ENCODE data around the gene CCDC177.
A peak's percentile ranks its signal among the peaks of the same experiment; 100 is the strongest.

Gene CCDC177

DNA sequence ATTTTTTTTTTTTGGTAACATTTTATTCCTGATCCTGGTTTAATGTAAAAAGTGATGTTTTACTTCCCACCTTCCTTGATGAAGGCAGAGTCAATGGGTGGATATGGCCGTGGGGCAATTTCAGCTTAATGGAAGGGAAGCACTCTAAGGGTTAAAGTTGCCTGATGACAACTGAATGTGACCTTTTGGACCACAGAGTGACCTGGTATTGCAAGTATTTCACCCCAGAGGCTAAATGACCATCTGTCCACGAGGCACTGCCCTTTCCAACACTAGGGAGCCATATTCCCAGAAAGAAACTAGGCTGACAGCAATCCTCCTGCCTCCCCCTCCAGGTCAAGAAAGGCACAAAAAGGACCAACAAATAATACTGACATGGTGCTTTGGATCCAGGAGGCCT is 4.8 kb downstream of the CCDC177 start:
- DNase-seq (ENCODE audit: low spot score) (no peak), FAIRE-seq (no peak)

DNA sequence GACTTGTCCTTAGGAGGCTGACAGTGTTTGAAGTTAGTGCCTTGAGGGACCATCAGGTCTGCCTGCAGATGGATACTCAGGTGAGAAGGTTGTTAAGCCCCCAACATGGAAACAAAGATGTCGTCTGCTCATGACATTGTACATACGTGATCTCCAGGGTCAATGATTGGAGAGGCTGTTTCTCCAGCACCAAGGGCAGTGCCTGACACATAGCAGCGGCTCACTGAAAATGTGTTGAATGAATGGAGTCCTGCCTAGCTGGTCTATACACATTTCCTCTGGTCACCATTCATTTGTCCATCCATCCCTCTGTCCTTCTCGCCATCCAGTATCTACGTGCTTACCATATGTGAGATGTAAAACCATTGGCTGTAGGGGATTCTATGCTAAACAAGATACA is 7.1 kb downstream of the CCDC177 start:
- no peak for FAIRE-seq
- DNase-seq (ENCODE audit: low spot score) = no peak

DNA sequence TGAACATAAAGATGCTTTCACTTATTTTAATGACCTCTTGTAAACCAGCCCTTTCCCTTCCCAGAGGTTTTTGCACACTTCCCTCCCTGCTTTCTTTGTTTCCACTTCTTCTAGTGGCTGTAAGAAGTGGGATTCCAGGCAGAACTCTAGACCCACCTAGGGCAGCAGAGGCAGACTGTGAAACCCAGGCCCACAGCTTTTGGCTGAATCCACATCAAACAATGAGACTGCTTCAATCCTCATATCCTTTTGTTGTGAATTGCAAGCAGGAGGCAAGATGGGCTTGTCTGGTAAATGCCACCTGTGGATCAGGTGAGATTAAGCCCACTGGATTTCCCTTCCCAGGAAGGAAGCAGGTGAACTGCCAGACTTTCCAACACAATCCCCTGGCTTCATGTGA is 12.8 kb downstream of the CCDC177 start:
- FAIRE-seq = no peak
- DNase-seq (ENCODE audit: low spot score) = no peak

DNA sequence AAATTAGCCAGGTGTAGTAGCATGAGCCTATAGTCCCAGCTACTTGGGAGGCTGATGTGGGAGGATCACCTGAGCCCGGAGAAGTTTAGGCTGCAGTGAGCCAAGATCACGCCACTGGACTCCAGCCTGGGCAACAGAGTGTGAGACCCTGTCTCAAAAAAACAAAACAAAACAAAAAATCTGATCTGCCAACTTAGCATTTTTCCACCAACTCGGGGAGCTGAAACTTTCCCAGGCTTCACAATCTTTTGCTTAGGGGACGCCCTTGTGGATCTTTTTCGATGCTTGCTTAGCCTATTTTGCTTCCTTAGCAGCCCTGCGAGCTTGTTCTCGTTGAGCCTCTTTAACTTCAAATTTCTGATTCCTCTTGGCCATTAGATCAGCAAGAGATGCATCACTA is 13.8 kb downstream of the CCDC177 start:
- no peak for FAIRE-seq
- DNase-seq (ENCODE audit: low spot score) = no peak

DNA sequence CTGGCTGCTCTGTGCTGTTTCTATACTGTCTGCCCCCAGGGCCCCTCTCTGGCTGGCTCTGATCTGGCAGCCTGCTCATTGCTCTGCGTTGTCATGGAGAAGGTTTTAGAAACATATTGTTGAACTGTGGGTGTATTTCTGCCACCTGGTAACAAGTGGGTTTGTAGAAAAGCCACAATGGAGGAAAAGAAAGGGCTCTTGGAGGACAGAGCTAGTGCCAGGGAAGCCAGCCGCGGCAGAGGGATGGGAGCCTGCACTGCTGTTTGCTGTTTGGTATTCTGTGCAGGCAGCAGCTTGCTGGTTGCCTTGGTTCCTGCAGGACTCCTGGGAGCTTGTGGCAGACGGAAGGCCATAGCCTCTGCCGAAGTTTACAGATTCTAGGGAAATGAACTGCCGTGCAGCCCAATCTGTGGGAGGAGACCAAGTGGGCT is 15.1 kb downstream of the CCDC177 start:
- DNase-seq (ENCODE audit: low spot score) = no peak
- no peak for FAIRE-seq

DNA sequence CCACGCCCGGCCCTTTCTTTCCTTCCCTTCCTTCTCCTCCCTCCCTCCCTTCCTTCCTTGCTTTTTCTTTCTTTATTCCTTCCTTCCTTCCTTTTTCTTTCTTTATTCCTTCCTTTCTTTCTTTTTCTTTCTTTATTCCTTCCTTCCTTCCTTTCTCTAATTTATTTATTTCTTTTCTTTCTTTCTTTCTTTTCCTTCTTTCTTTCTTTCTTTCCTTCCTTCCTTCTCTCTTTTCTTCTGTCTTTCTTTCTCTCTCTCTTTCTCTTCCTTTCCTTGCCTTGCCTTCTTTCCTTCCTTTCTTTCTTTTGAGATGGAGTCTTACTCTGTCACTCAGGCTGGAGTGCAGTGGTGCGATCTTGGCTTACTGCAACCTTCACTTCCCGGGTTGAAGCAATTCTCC is 15.9 kb downstream of the CCDC177 start:
- FAIRE-seq = no peak
- DNase-seq (ENCODE audit: low spot score) = no peak

DNA sequence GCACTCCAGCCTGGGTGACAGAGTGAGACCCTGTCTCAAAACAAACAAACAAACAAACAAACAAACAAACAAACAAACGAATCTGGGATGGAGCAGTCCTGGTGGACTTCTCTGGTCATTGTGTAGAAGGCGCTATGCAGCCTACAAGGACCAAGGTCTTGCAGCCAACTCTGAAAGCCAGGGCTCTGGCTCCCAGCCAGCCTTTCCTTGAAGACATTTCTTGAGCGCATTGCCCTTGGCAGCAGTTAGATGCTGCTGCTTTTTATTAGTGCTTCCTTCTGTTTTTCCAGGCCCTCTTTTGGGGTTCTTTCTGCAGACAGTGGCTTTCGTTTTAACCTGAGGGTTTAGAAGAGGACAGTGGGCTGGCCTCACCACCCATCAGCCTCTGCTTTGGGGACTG is 20.2 kb downstream of the CCDC177 start:
- no peak for DNase-seq (ENCODE audit: low spot score)
- no peak for FAIRE-seq

DNA sequence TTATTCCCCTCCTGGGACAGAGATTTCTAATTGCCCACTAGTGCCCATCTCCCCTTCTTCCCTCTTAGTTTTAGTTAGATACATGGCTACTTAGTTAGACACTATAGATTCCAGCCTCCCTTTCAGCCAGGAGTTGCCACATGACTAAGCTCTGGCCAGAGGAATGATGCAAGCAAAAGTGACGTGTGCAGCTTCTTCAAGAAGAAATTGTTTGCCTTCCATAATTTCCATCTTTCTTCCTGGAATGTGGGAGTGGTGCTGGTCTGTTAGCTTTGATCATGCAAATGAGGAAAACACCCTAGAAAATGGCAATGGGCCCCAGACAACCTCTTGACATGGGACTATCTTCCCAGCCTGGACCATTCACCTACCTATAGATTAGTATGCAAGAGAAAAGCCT is 21.4 kb downstream of the CCDC177 start:
- no peak for FAIRE-seq
- no peak for DNase-seq (ENCODE audit: low spot score)

DNA sequence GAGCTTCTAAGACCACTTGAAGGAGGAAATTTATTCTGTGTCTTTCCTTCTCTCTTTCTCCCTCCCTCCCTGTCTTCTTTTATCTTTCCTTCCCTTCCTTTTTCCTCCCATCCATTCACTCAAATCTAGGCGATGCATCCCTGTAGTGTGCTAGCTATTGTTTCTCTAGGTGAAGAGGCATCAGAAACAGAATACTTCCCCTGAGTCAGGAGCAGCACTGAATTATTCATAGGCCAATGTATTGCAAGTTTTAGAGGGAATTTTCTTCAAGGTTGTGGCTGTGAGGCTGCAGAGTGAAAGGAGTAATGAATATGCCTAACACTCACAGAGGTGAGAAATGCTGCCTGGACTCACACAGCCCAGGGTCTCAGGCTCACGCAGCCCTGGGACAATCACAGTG is 23.2 kb downstream of the CCDC177 start:
- FAIRE-seq = no peak

DNA sequence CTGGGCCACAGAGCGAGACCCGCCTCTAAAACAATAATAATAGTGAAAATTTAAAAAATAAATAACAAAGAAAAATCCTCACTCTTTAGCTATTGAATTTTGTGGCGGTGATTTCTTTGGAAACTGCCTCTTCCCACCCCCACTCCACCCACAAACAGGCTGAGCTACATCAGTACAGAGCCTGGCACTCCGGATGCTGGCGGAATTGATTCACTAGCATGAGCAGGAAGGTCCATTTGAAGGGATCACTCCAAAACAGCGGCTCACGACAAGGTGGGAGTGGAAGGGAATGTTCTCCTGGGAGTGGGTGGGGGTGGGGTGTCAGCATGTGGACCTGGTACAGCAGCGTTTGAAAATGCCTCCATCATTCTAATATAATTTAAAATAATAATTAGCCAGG is 26.1 kb downstream of the CCDC177 start:
- DNase-seq (ENCODE audit: low spot score) = no peak
- FAIRE-seq = no peak

More for the DNA sequence above, 23.2 kb downstream of the CCDC177 start:
- no peak for DNase-seq (ENCODE audit: low spot score)

DNA sequence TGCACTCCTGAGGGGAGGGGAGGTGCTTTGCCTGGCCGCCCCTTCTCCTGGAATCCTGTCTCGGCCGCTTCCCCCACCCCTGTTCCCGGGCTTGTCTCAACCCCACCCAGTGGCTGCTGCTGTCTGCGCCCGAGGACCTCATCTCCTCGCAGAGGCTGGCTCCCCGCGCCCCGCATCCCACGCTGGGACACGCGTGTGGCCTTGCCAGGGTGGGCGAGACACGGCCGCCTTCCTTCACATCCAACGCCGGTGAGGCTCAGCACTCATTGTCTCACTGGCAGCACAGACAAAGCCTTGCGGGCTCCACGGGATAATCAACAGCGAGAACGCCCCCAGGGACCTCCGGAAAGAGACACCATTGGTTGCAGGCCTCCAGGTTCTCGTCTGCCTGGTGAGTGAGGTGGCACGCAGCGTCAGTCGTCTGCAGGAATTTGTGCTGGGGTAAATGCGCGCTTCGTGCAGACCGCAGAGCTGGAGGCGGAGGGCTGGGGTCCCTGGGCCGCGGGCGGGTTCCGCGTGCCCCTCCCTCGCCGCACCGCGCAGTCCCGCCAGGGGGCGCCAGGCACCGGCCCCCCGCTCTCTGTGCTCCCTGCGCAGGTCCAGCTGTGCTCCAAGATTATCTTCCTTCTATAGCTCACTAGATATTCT is 26.8 kb downstream of the CCDC177 start:
- DNase-seq (ENCODE audit: low spot score) = no peak
- FAIRE-seq = no peak

DNA sequence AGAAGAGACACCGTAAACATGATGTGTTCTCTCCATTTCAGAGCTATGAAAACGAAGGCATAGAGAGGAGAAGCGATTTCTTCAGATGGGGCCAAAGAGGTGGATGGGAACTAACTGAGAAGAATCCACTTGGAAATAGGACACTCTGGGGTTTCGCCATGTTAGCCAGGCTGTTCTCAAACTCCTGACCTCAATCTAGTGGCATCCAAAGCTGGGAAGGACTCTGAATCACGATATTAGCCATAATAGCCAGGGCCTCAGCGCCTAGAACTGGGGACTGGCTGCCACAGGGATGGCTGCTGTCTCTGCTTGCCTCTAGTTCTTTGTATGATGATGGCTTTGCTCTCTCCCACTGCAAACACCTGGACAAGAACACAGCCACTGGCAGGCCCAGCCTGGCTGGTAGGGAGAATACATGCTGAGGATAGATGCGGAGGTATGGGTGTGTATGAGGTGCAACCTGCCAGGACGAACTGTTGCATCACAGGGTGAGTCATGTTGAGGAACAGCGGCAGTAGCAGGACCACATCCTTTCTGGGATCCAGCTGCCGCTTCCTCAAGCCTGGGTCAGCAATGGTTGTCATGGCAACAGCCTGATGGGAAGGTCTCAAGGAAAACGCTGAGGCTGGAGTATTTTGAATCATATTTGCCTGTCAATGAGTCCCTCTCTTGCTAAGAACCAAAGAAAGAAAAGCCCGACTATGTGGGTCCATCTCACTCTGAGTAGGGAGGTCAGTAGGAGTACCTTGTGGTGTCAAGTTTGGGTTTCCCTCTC is 31.1 kb downstream of the CCDC177 start:
- FAIRE-seq = no peak
- peak; percentile 71 for DNase-seq (ENCODE audit: low spot score)

DNA sequence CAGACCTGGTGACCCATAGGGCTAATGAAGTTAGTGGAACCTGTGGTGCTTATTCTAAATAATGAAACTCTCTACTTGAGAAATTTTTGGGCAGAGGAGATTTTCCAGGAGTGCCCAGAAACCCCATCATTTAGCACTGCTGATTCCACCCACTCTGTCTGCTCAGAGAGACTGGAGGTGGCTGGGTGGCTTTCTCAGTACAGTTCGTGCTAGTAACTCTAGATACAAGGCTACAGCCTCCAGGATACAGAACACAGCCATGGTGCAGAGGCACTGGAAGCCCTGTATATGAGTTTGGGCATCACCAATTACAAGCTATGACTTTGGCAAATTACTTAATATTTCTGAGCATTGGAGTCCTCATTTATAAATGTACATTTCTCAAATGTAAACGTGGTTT is 32.4 kb downstream of the CCDC177 start:
- DNase-seq (ENCODE audit: low spot score) (no peak), FAIRE-seq (no peak)

DNA sequence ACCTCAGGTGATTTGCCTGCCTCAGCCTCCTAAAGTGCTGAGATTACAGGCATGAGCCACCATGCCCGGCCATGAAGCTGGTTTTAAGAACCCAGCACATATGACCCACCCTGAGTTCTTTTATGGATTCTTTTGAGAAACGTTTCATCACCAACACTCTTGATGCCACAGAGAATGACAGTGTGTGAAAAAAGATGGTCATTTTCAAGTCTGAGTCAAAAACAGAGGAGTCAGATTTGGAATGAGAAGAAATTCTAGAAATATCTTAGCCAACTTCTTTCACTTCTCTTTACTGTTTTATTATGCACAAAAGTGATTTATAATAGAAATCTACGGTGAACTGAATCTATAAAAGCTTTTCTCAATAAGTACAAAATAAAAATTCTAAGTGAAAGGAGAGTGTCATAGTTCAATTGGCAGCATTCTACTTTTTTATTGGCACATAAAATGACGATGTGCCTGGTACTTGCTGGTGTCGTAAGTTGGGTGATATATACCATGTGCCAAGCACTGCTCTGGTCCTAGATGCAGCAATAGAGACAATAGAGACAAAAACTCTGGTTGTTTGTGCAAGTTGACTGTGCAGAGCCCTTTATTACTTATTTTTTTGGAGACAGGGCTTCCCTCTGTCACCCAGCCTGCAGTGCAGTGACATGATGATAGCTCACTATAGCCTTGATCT is 33.9 kb downstream of the CCDC177 start:
- FAIRE-seq (no peak), DNase-seq (ENCODE audit: low spot score) (no peak)

DNA sequence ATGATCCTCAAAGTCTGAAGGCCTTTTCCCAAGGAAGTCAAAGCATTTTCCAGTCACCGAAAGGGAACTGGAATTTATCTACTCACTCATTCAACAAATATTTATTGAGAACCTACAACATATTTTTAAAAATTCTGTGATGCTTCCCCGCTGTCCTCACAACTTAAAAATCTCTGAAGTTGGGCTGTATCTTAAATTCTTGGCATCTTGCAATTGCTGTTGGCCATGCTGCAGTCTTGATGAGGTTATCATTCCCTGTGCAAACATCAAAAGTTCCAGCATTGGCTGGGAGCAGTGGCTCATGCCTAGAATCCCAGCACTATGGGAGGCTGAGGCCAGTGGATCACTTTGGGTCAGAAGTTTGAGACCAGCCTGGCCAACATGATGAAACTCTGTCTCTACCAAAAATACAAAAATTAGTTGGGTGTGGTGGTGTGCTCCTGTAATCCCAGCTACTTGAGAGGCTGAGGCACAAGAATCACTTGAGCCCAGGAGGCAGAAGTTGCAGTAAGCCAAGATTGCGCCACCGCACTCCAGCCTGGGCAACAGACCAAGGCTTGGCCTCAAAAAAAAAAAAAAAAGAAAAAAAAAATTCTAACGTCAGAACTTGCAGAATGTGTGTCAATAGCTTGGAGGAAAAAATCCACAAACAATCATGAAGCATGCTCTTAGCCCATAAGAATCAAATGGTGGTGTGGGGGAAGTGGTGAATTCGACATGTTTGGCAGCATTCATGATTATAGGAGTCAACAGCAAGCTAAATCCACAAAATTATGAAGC is 34.9 kb downstream of the CCDC177 start:
- no peak for FAIRE-seq
- DNase-seq (ENCODE audit: low spot score) = no peak

DNA sequence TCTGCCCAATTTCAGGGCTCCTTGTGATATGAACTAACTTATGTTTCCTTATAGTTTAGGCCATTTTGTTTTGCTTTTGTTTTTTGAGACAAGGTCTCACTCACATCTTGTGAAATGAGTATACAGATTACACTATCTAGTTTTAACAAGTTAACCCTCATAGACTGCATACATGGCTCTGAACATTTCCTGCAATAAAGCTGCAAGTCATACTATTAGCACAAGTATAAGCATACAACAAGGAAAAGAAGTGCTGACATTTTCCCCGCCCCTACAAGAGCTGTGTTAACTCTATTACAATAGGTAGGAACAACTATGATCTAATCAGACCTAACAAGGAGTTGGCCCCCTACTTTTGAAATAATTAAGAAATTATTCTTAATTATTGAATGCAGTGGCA is 35.9 kb downstream of the CCDC177 start:
- DNase-seq (ENCODE audit: low spot score) (no peak), FAIRE-seq (no peak)

DNA sequence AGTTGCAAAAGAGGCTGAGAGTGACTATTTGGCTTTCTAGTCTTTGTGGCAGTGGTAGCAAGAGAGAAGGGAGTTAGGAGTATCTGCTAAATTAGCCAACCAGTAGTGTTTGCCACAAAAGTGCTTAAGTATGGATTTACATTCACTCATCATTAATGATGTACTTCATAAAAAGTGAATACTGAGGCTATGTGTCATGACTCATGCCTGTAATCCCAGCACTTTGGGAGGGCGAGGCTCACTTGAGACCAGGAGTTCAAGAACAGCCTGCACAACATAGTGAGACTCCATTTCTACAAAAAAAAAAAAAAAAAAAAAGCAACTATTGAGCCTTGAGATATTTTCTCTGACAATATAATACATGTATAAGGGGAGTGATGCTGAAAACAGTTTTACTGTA is 36.8 kb downstream of the CCDC177 start:
- no peak for FAIRE-seq
- DNase-seq (ENCODE audit: low spot score) = no peak

DNA sequence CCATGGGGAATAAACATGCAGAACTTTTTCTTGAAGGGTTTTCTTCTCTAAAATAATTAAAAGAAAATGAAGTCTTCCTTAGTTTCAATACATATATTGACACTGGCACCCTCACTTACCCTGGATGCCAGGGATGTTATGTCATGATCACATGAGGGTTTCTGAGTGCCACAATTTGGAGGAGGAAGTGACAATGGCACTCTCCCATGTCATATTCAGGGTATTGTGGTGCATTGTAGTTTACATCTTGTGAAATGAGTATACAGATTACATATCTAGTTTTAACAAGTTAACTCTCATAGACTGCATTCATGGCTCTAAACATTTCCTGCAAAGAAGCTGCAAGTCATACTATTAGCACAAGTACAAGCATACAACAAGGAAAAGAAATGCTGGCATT is 37.7 kb downstream of the CCDC177 start:
- FAIRE-seq (no peak), DNase-seq (ENCODE audit: low spot score) (no peak)

DNA sequence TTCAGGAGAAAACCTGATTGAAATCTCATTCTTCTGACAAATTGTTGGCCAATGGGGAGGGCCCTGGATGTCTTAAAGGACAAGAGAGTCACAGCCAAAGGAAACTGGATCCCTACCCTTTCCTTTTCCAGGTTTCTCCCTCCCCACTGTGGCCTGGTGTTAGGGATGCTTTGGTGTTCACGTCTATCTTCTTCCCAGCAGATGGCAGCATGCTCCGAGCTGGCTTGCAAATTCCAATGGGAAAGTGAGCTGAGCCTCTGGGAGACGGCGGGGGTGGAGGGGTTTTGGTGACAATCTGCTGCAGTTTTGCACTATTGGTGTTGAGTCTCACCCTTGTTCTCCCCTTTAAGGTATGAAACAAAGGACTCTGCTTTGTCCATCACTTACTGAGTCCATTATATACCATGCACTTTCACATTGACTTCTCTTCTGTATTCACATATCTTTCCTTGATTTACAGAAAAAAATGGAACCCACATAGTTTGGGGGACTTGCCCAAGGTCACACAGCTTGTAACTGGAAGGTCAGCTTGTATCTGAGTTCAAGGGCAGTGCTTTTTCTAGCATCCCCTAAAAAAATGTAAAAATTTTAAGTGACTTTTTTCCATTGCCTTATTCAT is 39.3 kb downstream of the CCDC177 start:
- DNase-seq (ENCODE audit: low spot score) = peak; percentile 17
- no peak for FAIRE-seq

DNA sequence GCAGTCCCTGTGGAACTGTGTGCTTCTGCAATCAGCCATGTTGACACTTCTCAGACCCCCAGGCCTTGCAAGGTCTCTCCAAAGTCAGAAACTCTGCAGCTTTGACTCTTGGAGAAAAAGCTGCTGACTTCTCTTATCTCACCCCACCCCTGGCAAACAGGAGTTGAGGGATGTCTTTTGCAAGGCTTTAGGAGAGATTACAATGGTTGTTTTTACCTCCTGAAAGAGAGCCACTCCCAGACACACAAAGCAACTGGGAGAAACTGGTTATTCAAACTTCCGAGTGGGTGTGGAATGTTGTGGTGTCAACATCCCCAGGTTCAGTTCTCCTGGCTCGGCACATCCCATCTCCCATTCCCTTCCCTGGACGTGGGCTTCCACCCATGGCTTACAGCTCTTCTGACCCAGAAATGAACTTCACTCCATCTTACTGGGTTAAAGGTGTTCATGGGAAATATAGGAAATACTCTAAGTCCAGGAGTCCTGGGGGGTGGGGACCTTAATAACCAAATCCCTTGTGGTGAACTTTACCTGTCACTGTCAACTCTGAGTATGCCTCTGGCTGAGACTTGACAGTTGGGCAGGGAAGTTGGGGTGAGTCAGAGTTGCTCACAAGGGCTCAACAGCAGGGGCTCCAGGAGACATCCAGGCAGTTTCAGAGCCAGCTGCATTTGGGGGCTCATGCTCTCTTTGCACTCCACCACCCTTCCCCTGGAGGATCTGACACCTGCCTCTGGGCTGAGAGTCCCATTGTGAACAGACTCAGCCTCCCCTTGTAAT is 41.9 kb downstream of the CCDC177 start:
- DNase-seq (ENCODE audit: low spot score) (no peak), FAIRE-seq (no peak)

DNA sequence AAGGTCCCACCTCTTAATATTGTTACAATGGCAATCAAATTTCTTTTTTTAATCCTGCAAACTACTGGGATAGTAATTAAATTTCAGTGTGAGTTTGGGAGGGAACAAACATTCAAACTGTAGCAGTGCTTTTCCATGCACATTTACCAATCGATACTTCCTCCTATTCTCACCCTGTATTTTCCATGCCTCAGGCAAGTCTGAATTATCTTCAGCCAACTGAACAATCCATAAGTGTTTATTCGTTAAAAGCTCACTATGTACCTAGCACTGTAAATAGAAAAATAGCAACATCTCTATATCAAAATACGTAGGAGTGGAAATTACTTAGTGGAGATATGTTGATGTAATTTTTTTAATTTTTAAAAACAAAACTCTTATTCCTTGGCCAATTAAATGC is 43.5 kb downstream of the CCDC177 start:
- no peak for FAIRE-seq

More for the DNA sequence above, 43.5 kb downstream of the CCDC177 start:
- no peak for DNase-seq (ENCODE audit: low spot score)
